HepG2 (cell line): ENCODE measurements around the gene AP3D1. TPM values are rescaled to one million over a fixed set of nuclear protein-coding genes. Genes with fewer than 3 reads are reported as not detected.

Experiments used
- AGO1 ChIP-seq: fragments of 200-400 bp; formaldehyde crosslinking; IDR thresholded peaks from 2 replicates; pipeline ENCODE4 v1.6.1; 2017; ENCODE audit warnings: mild to moderate bottlenecking, low read depth, low read length, moderate library complexity; ENCODE audit not compliant: poor library complexity, severe bottlenecking
- AKAP8 ChIP-seq: sonication (generic); formaldehyde crosslinking; IDR thresholded peaks from 2 replicates; pipeline ENCODE4 v1.5.1; 2020; ENCODE audit warnings: mild to moderate bottlenecking, missing genetic modification reagents
- ATF1 ChIP-seq: IDR thresholded peaks from 2 replicates; pipeline ENCODE4 v1.6.1; 2016; ENCODE audit warnings: mild to moderate bottlenecking, control low read depth
- CHD2 ChIP-seq: IDR thresholded peaks from 2 replicates; pipeline ENCODE4 v1.6.1; 2011; ENCODE audit warnings: low read depth, low read length, improper control_type of control experiment
- GATAD2A ChIP-seq: IDR thresholded peaks from 2 replicates; pipeline ENCODE4 v1.6.1; 2016
- HOXA7 ChIP-seq: sonication (generic); formaldehyde crosslinking; IDR thresholded peaks from 2 replicates; pipeline ENCODE4 v1.8.1; 2022; ENCODE audit warnings: mild to moderate bottlenecking, missing genetic modification reagents, moderate library complexity
- MYC ChIP-seq: sonication (generic); formaldehyde crosslinking; IDR thresholded peaks from 2 replicates; pipeline ENCODE4 v1.9.0; 2021; ENCODE audit warnings: missing genetic modification reagents, borderline replicate concordance
- POLR2A ChIP-seq, 2 experiments: IDR thresholded peaks; 2 replicates each; pipeline ENCODE4 v1.6.1; 2011; ENCODE audit warnings: low read depth in 2 of 2, low read length in 2 of 2, mild to moderate bottlenecking in 1 of 2, moderate library complexity in 1 of 2; ENCODE audit not compliant: insufficient read depth in 1 of 2
- SALL1 ChIP-seq: sonication (generic); formaldehyde crosslinking; IDR thresholded peaks from 2 replicates; pipeline ENCODE4 v1.8.0; 2022; ENCODE audit warnings: mild to moderate bottlenecking, missing genetic modification reagents
- SOX13 ChIP-seq, 3 experiments: fragments of 450-650 bp in 1 of 3; sonication (generic) in 1 of 3; formaldehyde crosslinking in 1 of 3; IDR thresholded peaks in 2 of 3; conservative IDR thresholded peaks in 1 of 3; 2 replicates each; pipeline versions ENCODE4 v1.5.0 to v1.6.1; 2016 to 2020; ENCODE audit warnings: antibody characterized with exemption in 1 of 3, mild to moderate bottlenecking in 1 of 3, missing compliant biosample characterization in 1 of 3, missing genetic modification reagents in 1 of 3, moderate library complexity in 1 of 3
- SRSF4 ChIP-seq: fragments of 200-400 bp; formaldehyde crosslinking; IDR thresholded peaks from one replicate; pipeline ENCODE4 v1.6.1; 2018; ENCODE audit warnings: mild to moderate bottlenecking, low read depth, low read length, moderate library complexity; ENCODE audit not compliant: poor library complexity, severe bottlenecking
- ZFP90 ChIP-seq: sonication (generic); formaldehyde crosslinking; IDR thresholded peaks from 2 replicates; pipeline ENCODE4 v1.8.0; 2022; ENCODE audit warnings: missing genetic modification reagents, mild to moderate bottlenecking, inconsistent platforms, borderline replicate concordance
- ZKSCAN5 ChIP-seq: sonication (generic); formaldehyde crosslinking; IDR thresholded peaks from 2 replicates; pipeline ENCODE4 v1.5.1; 2020; ENCODE audit warnings: mild to moderate bottlenecking, missing genetic modification reagents
- ZNF337 ChIP-seq: sonication (generic); formaldehyde crosslinking; IDR thresholded peaks from 2 replicates; pipeline ENCODE4 v1.5.1; 2020; ENCODE audit warnings: missing genetic modification reagents, low read depth, mild to moderate bottlenecking, borderline replicate concordance
- ZNF724P ChIP-seq: sonication (generic); formaldehyde crosslinking; IDR thresholded peaks from 2 replicates; pipeline ENCODE4 v1.8.0; 2022; ENCODE audit warnings: missing genetic modification reagents, borderline replicate concordance
- ZNF737 ChIP-seq: sonication (generic); formaldehyde crosslinking; IDR thresholded peaks from 2 replicates; pipeline ENCODE4 v1.5.0; 2020; ENCODE audit warnings: missing genetic modification reagents, mild to moderate bottlenecking, borderline replicate concordance
- polyA plus RNA-seq, 8 experiments: library from polyadenylated mRNA; depleted of rRNA in 3 of 8; stranded (reverse) in 7 of 8; unstranded in 1 of 8; fragments of >200 nt; fragmentation: Illumina TruSeq in 4 of 8; extraction: Trizol in 4 of 8; gene quantifications; 2 replicates each; pipeline versions ENCODE4 v1.2.1 to v1.2.3, GENCODE V29; 2011 to 2016; ENCODE audit warnings: low read depth in 4 of 8, missing spikeins in 1 of 8, mixed read lengths in 1 of 8; ENCODE audit not compliant: insufficient read depth in 1 of 8
- total RNA-seq, 5 experiments: library from RNA; depleted of rRNA; stranded (reverse); fragments of >200 nt; fragmentation: Illumina TruSeq; extraction: Trizol; gene quantifications; 2 replicates each; pipeline ENCODE4 v1.2.3, GENCODE V29; 2016; ENCODE audit warnings: low read depth in 1 of 5
- TF ChIP-seq, protein P1 (sequence below): sonication (generic); formaldehyde crosslinking; IDR thresholded peaks from 2 replicates; pipeline ENCODE4 v1.5.0; 2020; ENCODE audit warnings: mild to moderate bottlenecking, missing genetic modification reagents, borderline replicate concordance
- TF ChIP-seq, protein P2 (sequence below): sonication (generic); formaldehyde crosslinking; IDR thresholded peaks from 2 replicates; pipeline ENCODE4 v1.8.0; 2022; ENCODE audit warnings: mild to moderate bottlenecking, missing genetic modification reagents
- TF ChIP-seq, protein P3 (sequence below): sonication (generic); formaldehyde crosslinking; IDR thresholded peaks from 2 replicates; pipeline ENCODE4 v1.5.0; 2020; ENCODE audit warnings: missing genetic modification reagents, mild to moderate bottlenecking, borderline replicate concordance

AP3D1 gene
- total and polyA plus RNA-seq, 2 of the 13 experiments (the other 11 are each of a cell fraction or from before 2014, with no cell fraction given): 68.0 to 82.6 TPM

DNA sequence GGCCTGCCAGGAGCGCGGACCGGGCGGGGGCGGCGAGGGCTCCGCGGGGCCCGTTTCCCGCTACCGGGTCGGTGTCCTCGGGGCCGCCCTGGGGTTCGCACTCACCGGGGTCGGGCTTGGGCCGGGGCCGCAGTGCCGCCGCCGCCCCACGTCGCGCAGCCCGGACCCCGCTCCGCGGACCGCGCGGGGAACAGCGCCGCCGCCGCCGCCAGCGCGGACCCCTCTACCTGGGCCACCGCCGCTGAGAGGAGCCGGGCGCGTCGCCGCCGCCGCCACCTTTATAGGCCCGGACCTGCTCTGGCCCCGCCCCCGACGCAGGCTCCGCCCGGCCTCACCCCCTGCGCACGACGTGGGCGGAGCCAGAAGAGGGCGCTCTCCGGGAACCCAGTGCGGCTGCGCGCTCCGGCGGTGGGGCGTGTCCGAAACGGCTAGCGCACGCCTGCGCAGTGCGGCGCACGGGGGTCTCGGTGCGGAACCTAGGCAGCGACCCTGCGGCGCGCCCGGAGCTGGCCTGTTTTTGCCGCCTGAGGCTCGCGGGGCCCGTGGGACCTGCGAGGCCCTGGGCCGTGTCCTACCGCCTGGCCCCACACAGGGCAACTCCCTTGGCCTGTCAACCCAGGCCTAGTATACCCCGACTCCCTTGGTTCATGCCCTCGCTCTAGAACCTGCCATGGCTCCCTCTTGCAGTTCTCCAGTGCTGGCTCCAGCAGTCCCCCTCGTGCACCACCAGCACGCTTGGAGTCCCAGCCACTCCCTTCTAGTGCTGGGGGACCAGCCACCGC, 100.2 kb downstream of the AP3D1 start, which contains the start of gene MKNK2 (continued):
- TF ChIP-seq, protein P1, sequence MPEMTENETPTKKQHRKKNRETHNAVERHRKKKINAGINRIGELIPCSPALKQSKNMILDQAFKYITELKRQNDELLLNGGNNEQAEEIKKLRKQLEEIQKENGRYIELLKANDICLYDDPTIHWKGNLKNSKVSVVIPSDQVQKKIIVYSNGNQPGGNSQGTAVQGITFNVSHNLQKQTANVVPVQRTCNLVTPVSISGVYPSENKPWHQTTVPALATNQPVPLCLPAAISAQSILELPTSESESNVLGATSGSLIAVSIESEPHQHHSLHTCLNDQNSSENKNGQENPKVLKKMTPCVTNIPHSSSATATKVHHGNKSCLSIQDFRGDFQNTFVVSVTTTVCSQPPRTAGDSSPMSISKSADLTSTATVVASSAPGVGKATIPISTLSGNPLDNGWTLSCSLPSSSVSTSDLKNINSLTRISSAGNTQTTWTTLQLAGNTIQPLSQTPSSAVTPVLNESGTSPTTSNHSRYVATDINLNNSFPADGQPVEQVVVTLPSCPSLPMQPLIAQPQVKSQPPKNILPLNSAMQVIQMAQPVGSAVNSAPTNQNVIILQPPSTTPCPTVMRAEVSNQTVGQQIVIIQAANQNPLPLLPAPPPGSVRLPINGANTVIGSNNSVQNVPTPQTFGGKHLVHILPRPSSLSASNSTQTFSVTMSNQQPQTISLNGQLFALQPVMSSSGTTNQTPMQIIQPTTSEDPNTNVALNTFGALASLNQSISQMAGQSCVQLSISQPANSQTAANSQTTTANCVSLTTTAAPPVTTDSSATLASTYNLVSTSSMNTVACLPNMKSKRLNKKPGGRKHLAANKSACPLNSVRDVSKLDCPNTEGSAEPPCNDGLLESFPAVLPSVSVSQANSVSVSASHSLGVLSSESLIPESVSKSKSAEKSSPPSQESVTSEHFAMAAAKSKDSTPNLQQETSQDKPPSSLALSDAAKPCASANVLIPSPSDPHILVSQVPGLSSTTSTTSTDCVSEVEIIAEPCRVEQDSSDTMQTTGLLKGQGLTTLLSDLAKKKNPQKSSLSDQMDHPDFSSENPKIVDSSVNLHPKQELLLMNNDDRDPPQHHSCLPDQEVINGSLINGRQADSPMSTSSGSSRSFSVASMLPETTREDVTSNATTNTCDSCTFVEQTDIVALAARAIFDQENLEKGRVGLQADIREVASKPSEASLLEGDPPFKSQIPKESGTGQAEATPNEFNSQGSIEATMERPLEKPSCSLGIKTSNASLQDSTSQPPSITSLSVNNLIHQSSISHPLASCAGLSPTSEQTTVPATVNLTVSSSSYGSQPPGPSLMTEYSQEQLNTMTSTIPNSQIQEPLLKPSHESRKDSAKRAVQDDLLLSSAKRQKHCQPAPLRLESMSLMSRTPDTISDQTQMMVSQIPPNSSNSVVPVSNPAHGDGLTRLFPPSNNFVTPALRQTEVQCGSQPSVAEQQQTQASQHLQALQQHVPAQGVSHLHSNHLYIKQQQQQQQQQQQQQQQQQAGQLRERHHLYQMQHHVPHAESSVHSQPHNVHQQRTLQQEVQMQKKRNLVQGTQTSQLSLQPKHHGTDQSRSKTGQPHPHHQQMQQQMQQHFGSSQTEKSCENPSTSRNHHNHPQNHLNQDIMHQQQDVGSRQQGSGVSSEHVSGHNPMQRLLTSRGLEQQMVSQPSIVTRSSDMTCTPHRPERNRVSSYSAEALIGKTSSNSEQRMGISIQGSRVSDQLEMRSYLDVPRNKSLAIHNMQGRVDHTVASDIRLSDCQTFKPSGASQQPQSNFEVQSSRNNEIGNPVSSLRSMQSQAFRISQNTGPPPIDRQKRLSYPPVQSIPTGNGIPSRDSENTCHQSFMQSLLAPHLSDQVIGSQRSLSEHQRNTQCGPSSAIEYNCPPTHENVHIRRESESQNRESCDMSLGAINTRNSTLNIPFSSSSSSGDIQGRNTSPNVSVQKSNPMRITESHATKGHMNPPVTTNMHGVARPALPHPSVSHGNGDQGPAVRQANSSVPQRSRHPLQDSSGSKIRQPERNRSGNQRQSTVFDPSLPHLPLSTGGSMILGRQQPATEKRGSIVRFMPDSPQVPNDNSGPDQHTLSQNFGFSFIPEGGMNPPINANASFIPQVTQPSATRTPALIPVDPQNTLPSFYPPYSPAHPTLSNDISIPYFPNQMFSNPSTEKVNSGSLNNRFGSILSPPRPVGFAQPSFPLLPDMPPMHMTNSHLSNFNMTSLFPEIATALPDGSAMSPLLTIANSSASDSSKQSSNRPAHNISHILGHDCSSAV: peak; percentile 93; the same call in 1 of the 2 replicates
- TF ChIP-seq HOXA7 (CRISPR knock-in tag) (no peak), SRSF4 (peak; percentile 52), ZNF337 (CRISPR knock-in tag) (no peak), ZNF724P (no peak), GATAD2A (CRISPR knock-in tag) (no peak; the same call in 1 of the 2 replicates), MYC (peak; percentile 59; the same call in 1 of the 2 replicates), AGO1 (no peak), POLR2A (IDR thresholded peaks at IDR 0.05; ENCODE audit: insufficient read depth in 1 of 2, low read depth in 2 of 2, low read length in 2 of 2) (peak; percentile 95 to 98), SALL1 (CRISPR knock-in tag) (peak; percentile 76), ATF1 (CRISPR knock-in tag) (no peak), ZKSCAN5 (CRISPR knock-in tag) (no peak), AKAP8 (CRISPR knock-in tag) (no peak), ZNF737 (CRISPR knock-in tag) (no peak), SOX13 (IDR thresholded peaks at IDR 0.05) (no peak), SOX13 (CRISPR knock-in tag; conservative IDR thresholded peaks at IDR 0.05 in 1 of 2, IDR thresholded peaks at IDR 0.05 in 1 of 2) (0 out of 4 replicates have a peak, but pooled peaks of 1 of the 2 experiments have one; percentile 81), ZFP90 (no peak; the same call in 1 of the 2 replicates), CHD2 (no peak)
- TF ChIP-seq, protein P2, sequence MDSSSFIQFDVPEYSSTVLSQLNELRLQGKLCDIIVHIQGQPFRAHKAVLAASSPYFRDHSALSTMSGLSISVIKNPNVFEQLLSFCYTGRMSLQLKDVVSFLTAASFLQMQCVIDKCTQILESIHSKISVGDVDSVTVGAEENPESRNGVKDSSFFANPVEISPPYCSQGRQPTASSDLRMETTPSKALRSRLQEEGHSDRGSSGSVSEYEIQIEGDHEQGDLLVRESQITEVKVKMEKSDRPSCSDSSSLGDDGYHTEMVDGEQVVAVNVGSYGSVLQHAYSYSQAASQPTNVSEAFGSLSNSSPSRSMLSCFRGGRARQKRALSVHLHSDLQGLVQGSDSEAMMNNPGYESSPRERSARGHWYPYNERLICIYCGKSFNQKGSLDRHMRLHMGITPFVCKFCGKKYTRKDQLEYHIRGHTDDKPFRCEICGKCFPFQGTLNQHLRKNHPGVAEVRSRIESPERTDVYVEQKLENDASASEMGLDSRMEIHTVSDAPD (CRISPR knock-in tag): no peak
- TF ChIP-seq, protein P3, sequence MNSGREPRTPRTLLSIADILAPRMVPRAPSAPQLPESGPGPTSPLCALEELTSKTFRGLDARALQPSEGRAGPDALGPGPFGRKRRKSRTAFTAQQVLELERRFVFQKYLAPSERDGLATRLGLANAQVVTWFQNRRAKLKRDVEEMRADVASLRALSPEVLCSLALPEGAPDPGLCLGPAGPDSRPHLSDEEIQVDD (CRISPR knock-in tag): peak; percentile 64; the same call in 1 of the 2 replicates
